SK-N-SH (cell line): ENCODE results near the gene WLS.

Experiments
- EP300 ChIP-seq, 2 experiments: IDR thresholded peaks; 2 replicates each; pipeline versions ENCODE4 v1.4.0 to v1.6.1; 2012; ENCODE audit warnings: borderline replicate concordance in 1 of 2, low read depth in 1 of 2, low read length in 1 of 2
- EZH2phosphoT487 ChIP-seq: fragments of 200-600 bp; sonication (generic); IDR thresholded peaks from 2 replicates; pipeline ENCODE4 v1.6.1; 2017; ENCODE audit warnings: low read depth, mixed run types, mild to moderate bottlenecking, antibody characterized with exemption, moderate library complexity, borderline replicate concordance
- FOXM1 ChIP-seq: IDR thresholded peaks from 2 replicates; pipeline ENCODE4 v1.4.0; 2012; ENCODE audit warnings: low read depth, mild to moderate bottlenecking
- MEF2A ChIP-seq: IDR thresholded peaks from 2 replicates; pipeline ENCODE4 v1.4.0; 2012; ENCODE audit warnings: low read depth, borderline replicate concordance
- MXI1 ChIP-seq: IDR thresholded peaks from 2 replicates; pipeline ENCODE4 v1.6.1; 2012; ENCODE audit warnings: mild to moderate bottlenecking, low read depth, low read length, improper control_type of control experiment
- POLR2AphosphoS5 ChIP-seq: IDR thresholded peaks from 2 replicates; pipeline ENCODE4 v1.6.1; 2012; ENCODE audit warnings: low read depth, low read length
- RAD21 ChIP-seq: IDR thresholded peaks from 2 replicates; pipeline ENCODE4 v1.6.1; 2012; ENCODE audit warnings: mild to moderate bottlenecking, low read length
- RFX5 ChIP-seq: IDR thresholded peaks from 2 replicates; pipeline ENCODE4 v1.6.1; 2012; ENCODE audit warnings: mild to moderate bottlenecking, improper control_type of control experiment, low read length
- SMC3 ChIP-seq: IDR thresholded peaks from 2 replicates; pipeline ENCODE4 v1.6.1; 2012; ENCODE audit warnings: low read depth, low read length, improper control_type of control experiment
- TAF1 ChIP-seq: IDR thresholded peaks from 2 replicates; pipeline ENCODE4 v1.6.1; 2012; ENCODE audit warnings: low read depth, mild to moderate bottlenecking, low read length, moderate library complexity, borderline replicate concordance
- TF ChIP-seq, protein P1 (sequence below): fragments of 200-600 bp; sonication (generic); IDR thresholded peaks from 2 replicates; pipeline ENCODE4 v1.6.1; 2017; ENCODE audit warnings: antibody characterized with exemption, mild to moderate bottlenecking, moderate library complexity
- TF ChIP-seq, protein P2 (sequence below): IDR thresholded peaks from 2 replicates; pipeline ENCODE4 v1.4.0; 2012; ENCODE audit warnings: low read depth, borderline replicate concordance

DNA sequence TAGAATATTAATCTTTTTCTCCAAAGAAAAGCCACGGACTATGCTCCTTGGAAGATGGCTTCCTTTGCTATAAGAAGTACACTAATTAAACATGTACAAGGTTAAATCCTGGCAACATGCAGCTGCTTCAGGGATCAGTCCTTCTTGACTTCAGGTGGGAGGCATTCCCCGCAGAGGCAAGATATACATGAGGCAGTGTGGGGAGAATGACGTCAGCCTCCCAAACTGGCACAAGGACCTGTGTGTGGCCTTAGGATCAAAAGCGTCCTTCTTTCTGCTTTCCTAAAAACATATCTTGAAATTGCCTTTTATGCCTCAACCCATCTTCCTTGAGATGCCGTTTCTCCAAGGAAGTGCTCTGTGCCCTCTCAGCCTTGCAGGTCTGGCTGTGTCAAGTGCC lies 90.3 kb downstream of the WLS start:
- TF ChIP-seq RFX5 (no peak), POLR2AphosphoS5 (no peak), SMC3 (no peak), MEF2A (no peak), TAF1 (no peak), RAD21 (no peak), EZH2phosphoT487 (no peak), FOXM1 (no peak), MXI1 (no peak), EP300 (IDR thresholded peaks at IDR 0.05; ENCODE audit: borderline replicate concordance in 1 of 2, low read depth in 1 of 2, low read length in 1 of 2) (no peak)
- TF ChIP-seq, protein P1, sequence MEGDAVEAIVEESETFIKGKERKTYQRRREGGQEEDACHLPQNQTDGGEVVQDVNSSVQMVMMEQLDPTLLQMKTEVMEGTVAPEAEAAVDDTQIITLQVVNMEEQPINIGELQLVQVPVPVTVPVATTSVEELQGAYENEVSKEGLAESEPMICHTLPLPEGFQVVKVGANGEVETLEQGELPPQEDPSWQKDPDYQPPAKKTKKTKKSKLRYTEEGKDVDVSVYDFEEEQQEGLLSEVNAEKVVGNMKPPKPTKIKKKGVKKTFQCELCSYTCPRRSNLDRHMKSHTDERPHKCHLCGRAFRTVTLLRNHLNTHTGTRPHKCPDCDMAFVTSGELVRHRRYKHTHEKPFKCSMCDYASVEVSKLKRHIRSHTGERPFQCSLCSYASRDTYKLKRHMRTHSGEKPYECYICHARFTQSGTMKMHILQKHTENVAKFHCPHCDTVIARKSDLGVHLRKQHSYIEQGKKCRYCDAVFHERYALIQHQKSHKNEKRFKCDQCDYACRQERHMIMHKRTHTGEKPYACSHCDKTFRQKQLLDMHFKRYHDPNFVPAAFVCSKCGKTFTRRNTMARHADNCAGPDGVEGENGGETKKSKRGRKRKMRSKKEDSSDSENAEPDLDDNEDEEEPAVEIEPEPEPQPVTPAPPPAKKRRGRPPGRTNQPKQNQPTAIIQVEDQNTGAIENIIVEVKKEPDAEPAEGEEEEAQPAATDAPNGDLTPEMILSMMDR: no peak
- TF ChIP-seq, protein P2, sequence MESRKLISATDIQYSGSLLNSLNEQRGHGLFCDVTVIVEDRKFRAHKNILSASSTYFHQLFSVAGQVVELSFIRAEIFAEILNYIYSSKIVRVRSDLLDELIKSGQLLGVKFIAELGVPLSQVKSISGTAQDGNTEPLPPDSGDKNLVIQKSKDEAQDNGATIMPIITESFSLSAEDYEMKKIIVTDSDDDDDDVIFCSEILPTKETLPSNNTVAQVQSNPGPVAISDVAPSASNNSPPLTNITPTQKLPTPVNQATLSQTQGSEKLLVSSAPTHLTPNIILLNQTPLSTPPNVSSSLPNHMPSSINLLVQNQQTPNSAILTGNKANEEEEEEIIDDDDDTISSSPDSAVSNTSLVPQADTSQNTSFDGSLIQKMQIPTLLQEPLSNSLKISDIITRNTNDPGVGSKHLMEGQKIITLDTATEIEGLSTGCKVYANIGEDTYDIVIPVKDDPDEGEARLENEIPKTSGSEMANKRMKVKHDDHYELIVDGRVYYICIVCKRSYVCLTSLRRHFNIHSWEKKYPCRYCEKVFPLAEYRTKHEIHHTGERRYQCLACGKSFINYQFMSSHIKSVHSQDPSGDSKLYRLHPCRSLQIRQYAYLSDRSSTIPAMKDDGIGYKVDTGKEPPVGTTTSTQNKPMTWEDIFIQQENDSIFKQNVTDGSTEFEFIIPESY: no peak
